Middle frontal gyrus (tissue), 1 donor: ENCODE measurements around the gene ECE1.
"Not testable (repeated sequence)": the region's sequence is repeated elsewhere in the genome, so short reads cannot be mapped to it uniquely, and the experiment has no call there.

Experiments used
- DNase-seq: peaks from one replicate; pipeline ENCODE4 v3.0.0-alpha.2; 2015; ENCODE audit warnings: low spot score; ENCODE audit errors: extremely low spot score

Gene ECE1

DNA sequence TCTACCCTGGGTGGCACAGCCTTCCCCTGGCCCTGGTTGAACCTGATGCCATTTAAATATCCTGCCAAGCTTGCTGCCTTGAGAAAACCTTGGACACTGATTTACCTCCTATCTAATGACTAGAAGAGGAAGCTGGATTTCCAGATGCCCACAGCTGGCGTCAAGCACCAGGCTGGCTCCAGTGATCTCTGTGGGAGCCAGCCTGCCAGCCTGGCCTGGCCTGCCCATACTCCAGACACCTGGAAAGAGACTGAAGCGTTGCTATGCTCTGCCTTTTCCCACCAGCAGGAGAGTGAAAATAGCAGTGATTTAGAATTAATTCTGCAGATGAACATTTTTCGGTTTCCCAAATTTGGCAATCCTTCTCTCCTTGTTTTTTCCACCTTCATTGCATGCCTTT is 102.0 kb downstream of the ECE1 start:
- no peak for DNase-seq

DNA sequence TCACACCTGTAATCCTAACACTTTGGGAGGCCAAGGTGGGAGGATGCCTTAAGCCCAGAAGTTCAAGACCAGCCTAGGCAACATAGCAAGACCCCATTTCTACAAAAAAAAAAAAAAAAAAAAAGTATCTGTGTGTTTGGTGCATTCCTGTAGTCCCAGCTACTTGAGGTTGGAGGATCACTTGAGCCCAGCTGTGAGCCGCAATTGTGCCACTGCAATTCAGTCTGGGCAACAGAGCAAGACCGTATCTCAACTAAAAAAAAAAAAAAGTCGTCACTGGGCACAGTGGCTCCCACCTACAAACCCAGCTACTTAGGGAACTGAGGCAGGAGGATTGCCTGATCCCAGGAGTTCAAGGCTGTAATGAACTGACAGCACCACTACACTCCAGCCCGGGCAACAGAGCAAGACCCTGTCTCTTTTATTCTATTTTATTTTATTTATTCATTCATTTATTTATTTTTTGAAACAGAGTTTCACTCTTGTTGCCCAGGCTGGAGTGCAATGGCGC is 105.0 kb downstream of the ECE1 start:
- no peak for DNase-seq

DNA sequence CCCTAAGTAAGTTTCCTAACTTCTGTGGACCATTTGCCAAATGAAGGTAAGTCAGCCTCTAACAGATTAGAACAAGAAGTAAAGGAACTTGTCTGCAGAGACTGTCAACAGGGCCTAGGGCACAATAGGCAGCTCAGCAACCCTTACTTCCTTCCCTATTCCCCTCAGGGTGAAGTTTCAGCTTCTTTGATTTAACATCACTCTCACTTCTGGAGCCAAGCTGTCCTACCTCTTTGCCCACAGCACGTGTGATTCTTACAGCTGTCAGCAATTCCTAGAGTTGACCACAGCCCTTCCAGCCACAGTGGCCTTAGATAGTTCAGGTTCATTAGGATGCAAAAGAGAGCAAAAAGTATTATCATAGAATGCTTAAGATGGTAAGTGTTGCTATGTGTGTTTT is 106.0 kb downstream of the ECE1 start:
- DNase-seq: no peak

DNA sequence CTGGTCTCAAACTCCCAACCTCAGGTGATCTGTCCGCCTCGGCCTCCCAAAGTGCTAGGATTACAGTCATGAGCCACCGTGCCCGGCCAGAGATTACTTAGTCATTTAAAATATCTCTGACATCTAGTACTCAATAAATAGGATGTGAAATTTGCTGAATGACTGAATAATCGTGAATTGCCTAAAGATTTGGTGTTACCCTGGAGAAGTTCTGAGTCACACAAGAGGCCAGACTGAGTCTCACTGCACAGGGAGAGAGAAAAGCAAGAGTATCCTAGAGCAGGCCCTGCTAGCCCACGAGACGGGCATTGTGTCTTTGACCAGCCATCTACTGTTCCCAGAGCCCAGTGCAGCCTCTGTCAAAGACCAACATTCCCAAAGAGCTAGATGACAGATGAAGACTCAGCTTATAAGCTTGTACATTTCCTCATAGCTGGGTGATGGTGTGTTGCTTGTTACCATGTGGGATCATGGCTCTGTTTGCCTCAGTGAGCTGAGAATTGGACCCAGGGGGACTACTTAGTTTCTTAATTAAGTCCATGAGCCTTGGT is 108.0 kb downstream of the ECE1 start:
- no peak for DNase-seq

DNA sequence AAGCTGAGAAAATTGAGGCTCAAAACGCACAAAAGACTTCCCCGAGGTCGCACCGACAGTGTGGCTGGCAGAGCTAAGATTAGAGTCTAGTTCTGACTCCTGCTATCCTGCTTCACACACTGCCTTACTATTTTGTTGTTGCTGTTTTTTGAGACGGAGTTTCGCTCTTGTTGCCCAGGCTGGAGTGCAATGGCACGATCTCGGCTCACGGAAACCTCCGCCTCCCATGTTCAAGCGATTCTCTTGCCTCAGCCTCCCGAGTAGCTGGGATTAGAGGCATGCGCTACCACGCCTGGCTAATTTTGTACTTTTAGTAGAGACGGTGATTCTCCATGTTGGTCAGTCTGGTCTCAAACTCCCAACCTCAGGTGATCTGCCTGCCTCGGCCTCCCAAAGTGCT is 112.0 kb downstream of the ECE1 start:
- not testable (repeated sequence) for DNase-seq

DNA sequence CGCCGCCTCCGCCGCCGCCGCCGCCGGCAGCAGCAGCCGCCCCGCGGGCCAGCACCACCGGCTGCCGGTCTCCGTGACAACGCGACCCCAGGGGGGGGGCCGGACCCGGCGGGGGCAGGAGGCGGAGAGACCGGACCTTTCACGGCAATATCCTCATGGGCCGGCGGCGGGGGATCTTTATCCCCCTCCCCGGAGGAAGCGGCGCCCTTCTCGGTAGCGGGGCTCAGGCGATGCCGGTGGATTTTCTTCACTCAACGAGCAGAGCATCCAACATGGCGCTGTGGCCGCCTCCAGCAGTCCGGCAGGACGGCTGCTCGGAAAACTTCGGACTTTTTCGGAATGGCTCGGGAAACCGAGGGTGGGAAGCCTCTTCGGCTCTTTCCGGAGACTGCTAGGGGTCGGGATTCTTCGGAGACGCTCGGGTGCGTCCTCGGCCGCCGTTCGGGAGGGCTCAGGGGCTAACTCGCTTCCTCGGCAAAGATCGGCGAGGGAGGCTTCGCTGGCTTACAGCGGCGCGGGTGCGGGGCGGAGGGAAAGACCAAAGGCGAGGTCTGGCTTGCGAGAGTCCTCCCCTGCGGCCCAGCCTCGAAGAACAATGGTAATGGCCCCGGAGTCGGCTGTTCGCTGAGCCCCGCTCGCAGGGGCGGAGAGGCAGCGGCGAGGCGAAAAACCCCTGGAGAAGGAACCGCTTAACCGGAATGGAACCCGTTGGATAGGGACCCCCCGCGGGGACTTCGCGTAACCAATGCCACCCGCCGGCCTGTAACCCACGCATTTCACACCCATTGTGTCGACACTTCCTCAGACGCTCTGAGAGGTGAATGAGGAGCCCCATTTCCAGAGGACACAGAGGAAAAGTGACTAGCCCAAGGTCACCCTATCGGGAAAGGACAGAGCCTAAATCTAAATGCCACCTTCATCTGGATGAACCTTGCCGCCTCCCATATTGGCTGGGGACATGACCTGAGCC is 113.4 kb downstream of the ECE1 start, which contains the start of gene EIF4G3:
TSS of gene EIF4G3 (minus strand) at position 312 of the 970 bp plus-strand sequence. CDS start 174,155 bp downstream, outside the sequence.
- DNase-seq: peak; percentile 99

DNA sequence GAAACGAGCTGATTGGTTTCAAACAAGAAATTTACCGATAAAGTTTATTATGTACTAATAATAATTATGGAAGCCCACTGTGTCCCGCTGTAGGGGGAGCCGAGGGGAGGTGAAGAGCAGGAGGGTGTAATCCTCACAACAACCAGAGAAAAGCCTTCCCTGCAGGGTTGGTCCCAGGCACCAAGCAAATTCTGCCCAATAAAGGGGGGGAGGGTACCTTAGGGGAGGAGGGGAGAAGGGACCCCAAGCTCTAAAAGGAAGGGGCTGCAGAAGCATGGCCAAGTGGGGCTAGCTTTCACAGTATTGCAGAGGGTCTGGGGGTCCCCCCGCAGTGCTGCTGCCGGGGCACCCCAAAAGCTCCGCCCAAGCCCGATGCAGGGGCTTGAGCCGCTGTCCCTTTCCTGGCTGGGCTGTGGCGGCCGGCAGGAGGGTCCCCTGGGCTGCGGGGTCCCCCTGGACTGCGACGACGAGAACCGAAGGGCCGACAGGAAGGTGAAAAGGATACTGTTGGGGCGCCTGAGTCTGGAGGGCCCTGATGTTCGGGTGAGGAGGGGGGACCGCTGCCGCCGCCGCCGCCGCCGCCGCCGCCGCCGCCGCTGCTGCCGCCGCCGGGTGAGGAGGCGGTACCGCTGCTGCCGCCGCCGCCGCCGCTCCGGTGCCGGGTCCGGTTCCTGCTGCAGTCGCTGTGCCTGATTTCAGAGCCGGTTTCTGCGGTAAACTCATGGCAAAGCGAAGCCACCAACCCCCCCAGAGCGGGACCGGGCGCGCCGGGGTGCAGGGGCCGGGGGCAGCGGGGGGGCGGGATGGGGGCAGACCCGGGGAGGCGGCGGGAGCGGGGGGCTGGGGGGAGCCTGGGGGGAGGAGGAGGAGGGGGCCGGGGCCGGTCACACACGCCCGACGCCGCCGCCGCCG is 114.3 kb downstream of the ECE1 start:
- no peak for DNase-seq

DNA sequence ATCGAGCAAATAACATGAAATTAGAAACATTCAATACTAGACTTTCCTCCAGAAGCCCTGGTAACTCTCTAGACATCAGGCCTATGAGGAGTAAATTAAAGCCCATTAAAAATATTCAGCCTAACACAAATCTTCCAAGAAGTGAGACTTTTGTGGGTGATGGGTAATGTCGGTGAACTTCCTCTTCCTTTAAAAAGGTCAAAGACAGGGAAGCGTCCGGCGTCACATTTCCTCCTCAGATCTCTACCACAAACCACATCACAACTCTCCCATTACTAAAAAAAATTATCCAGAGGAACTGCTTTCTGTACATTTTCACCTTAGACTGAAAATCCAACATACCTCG is 115.0 kb downstream of the ECE1 start:
- DNase-seq: no peak

DNA sequence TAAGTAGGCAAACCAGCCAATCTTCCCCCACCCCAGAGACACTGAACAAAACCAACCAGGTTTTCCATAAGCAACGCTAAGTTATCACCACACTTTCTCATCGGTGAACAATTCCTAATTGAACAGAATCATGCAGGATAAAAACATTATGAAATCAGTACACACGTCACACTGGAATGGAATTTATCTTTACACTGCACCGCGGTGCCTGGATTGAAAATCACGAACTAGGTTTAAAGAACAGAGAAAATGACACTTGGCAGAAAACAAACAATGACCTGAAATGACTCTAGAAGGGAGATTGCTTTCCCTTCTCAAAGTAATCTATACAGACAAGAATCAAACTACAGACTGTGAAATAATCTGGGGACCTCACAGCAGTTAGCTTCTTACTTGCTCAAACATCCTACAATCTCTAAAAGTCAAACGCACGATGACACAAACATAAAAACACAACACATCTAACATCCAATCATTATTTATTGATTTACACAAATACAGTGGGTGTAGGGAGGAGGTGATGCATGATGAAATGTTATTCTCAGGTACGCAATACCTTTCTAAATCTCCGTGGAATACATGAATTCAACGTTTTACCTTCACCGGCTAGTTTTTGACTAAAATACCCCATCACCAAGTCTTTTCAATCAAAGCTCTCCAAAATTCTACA is 115.5 kb downstream of the ECE1 start:
- DNase-seq: no peak

DNA sequence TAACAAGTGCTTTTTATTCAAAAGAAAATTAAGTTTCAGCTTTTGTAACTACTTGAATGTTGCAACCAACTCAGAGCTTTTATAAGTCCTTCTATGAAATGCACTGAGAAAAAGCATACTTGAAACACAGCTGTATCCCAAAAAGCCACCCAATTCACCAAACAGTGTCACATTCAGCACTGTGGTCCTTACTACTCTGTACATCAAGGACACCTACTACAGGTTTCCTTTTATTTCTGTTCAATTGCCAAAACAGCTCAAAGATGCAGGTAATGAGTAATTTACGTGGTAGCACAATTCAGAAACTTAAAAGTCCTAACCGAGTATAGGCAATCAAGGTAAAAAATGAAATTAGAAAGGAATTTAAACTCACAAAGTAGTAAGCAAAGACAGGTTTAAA is 116.0 kb downstream of the ECE1 start:
- no peak for DNase-seq

DNA sequence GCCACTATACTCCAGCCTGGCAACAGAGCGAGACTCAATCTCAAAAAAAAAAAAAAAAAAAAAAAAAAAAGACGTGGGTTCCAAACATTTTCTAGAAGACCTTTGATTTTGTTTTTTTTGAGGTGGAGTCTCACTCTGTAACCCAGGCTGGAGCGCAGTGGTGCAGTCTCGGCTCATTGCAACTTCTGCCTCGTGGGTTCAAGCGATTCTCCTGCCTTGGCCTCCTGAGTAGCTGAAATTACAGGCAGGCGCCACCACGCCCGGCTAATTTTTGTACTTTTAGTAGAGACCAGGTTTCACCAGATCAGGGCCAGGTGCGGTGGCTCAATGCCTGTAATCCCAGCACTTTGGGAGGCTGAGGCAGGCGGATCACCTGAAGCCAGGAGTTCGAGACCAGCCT is 117.2 kb downstream of the ECE1 start:
- not testable (repeated sequence) for DNase-seq

DNA sequence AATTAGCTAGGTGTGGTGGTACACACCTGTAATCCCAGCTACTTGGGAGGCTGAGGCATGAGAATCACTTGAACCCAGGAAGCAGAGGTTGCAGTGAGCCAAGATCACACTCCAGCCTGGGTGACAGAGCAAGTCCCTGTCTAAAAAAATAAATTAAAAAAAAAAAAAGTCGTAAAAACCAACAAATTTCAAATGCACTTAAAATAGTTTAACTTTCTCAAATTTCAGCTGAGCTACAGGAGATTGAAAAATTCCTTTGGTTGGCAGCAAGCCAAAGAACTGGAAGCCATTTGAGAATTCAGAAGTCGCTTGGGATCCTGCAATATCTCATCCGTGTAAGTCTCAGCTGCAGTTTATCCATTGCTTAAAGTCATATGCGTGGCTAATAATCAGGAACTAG is 119.4 kb downstream of the ECE1 start:
- DNase-seq: not testable (repeated sequence)

DNA sequence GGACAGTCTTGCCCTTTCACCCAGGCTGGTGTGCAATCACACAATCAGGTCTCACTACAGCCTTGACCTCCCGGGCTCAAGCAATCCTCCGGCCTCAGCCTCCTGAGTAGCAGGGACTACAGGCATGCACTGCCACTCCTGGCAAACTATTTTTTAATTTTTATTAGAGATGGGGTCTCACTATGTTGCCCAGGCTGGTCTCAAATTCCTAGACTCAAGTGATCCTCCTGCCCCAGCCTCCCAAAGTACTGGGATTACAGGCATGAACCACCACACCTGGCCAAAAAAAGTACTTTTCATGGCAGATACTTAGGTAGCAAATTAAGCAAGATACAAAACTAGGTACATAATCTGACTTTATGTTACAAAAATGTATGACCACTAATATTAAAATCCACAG is 121.8 kb downstream of the ECE1 start:
- DNase-seq: no peak
